ENCODE data around the gene CENPX. TPM values are rescaled to one million over a fixed set of nuclear protein-coding genes. Genes with fewer than 3 reads are reported as not detected.

CENPX gene
- total and polyA plus RNA-seq, 2 of the 13 experiments (the other 11 are each of a cell fraction or from before 2014, with no cell fraction given) = 92.7 to 170 TPM

DNA sequence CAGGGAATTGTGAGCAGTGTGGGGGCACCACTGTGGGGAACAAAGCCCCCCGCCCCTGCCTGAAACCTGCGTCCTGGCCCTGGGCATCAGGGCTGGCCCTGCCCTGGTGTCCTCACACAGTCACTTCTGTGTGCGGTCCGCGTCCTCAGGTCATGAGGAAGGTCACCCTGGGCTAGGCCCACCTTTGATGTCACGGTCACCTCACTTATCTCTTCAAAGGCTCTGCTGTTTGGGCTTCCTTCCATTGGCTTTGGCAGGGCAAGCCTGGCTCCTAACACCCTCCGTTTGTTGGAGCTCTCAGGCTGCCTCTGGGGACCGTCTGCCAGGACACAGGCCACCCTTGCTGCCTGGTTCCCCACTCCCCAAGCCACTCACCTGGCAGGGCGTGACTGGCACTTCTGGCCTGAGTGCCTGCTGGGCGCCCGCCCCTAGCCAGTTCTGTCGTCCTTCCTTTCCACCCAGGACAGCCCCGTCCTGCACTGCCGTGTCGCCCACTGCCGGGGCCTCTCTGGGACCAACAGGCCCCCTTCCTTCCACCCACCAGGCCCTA is 8.8 kb downstream of the CENPX start (continued):
- TF ChIP-seq ARID2 (CRISPR knock-in tag; IDR thresholded peaks at IDR 0.05; ENCODE audit: borderline replicate concordance) (no peak), ZNF33A (CRISPR knock-in tag; IDR thresholded peaks at IDR 0.05; ENCODE audit: borderline replicate concordance) (no peak), ZNF850 (CRISPR knock-in tag; conservative IDR thresholded peaks at IDR 0.05) (no peak), NR1H2 (CRISPR knock-in tag; IDR thresholded peaks at IDR 0.05; ENCODE audit: borderline replicate concordance, low read depth) (no peak), ZNF773 (CRISPR knock-in tag; IDR thresholded peaks at IDR 0.05; ENCODE audit: borderline replicate concordance) (no peak), ZNF883 (CRISPR knock-in tag; IDR thresholded peaks at IDR 0.05; ENCODE audit: not compliant biosample characterization) (no peak), CCDC6 (CRISPR knock-in tag; IDR thresholded peaks at IDR 0.05) (no peak), TEAD3 (CRISPR knock-in tag; optimal IDR thresholded peaks at IDR 0.05; ENCODE audit: borderline replicate concordance) (peak; percentile 11), CBX2 (IDR thresholded peaks at IDR 0.05; ENCODE audit: low read depth, low read length) (no peak), CBX2 (CRISPR knock-in tag; IDR thresholded peaks at IDR 0.05; ENCODE audit: low read depth) (no peak), HNRNPH1 (optimal IDR thresholded peaks at IDR 0.05; ENCODE audit: low read depth, low read length) (peak; percentile 62), STAT5B (CRISPR knock-in tag; IDR thresholded peaks at IDR 0.05) (no peak), ZBTB1 (CRISPR knock-in tag; IDR thresholded peaks at IDR 0.05; ENCODE audit: borderline replicate concordance) (no peak), KMT2A (CRISPR knock-in tag; IDR thresholded peaks at IDR 0.05) (no peak), ESRRA (CRISPR knock-in tag; IDR thresholded peaks at IDR 0.05; ENCODE audit: low read depth) (peak; percentile 86; the same call in 1 of the 2 replicates)
- TF ChIP-seq, protein P1, sequence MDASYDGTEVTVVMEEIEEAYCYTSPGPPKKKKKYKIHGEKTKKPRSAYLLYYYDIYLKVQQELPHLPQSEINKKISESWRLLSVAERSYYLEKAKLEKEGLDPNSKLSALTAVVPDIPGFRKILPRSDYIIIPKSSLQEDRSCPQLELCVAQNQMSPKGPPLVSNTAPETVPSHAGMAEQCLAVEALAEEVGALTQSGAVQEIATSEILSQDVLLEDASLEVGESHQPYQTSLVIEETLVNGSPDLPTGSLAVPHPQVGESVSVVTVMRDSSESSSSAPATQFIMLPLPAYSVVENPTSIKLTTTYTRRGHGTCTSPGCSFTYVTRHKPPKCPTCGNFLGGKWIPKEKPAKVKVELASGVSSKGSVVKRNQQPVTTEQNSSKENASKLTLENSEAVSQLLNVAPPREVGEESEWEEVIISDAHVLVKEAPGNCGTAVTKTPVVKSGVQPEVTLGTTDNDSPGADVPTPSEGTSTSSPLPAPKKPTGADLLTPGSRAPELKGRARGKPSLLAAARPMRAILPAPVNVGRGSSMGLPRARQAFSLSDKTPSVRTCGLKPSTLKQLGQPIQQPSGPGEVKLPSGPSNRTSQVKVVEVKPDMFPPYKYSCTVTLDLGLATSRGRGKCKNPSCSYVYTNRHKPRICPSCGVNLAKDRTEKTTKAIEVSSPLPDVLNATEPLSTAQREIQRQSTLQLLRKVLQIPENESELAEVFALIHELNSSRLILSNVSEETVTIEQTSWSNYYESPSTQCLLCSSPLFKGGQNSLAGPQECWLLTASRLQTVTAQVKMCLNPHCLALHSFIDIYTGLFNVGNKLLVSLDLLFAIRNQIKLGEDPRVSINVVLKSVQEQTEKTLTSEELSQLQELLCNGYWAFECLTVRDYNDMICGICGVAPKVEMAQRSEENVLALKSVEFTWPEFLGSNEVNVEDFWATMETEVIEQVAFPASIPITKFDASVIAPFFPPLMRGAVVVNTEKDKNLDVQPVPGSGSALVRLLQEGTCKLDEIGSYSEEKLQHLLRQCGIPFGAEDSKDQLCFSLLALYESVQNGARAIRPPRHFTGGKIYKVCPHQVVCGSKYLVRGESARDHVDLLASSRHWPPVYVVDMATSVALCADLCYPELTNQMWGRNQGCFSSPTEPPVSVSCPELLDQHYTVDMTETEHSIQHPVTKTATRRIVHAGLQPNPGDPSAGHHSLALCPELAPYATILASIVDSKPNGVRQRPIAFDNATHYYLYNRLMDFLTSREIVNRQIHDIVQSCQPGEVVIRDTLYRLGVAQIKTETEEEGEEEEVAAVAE (CRISPR knock-in tag; IDR thresholded peaks at IDR 0.05; ENCODE audit: borderline replicate concordance) = no peak
- TF ChIP-seq, protein P2, sequence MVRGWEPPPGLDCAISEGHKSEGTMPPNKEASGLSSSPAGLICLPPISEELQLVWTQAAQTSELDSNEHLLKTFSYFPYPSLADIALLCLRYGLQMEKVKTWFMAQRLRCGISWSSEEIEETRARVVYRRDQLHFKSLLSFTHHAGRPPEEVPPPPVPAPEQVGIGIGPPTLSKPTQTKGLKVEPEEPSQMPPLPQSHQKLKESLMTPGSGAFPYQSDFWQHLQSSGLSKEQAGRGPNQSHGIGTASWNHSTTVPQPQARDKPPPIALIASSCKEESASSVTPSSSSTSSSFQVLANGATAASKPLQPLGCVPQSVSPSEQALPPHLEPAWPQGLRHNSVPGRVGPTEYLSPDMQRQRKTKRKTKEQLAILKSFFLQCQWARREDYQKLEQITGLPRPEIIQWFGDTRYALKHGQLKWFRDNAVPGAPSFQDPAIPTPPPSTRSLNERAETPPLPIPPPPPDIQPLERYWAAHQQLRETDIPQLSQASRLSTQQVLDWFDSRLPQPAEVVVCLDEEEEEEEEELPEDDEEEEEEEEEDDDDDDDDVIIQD (CRISPR knock-in tag; IDR thresholded peaks at IDR 0.05; ENCODE audit: low read depth) = no peak
- TF ChIP-seq, protein P3, sequence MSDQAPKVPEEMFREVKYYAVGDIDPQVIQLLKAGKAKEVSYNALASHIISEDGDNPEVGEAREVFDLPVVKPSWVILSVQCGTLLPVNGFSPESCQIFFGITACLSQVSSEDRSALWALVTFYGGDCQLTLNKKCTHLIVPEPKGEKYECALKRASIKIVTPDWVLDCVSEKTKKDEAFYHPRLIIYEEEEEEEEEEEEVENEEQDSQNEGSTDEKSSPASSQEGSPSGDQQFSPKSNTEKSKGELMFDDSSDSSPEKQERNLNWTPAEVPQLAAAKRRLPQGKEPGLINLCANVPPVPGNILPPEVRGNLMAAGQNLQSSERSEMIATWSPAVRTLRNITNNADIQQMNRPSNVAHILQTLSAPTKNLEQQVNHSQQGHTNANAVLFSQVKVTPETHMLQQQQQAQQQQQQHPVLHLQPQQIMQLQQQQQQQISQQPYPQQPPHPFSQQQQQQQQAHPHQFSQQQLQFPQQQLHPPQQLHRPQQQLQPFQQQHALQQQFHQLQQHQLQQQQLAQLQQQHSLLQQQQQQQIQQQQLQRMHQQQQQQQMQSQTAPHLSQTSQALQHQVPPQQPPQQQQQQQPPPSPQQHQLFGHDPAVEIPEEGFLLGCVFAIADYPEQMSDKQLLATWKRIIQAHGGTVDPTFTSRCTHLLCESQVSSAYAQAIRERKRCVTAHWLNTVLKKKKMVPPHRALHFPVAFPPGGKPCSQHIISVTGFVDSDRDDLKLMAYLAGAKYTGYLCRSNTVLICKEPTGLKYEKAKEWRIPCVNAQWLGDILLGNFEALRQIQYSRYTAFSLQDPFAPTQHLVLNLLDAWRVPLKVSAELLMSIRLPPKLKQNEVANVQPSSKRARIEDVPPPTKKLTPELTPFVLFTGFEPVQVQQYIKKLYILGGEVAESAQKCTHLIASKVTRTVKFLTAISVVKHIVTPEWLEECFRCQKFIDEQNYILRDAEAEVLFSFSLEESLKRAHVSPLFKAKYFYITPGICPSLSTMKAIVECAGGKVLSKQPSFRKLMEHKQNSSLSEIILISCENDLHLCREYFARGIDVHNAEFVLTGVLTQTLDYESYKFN (CRISPR knock-in tag; conservative IDR thresholded peaks at IDR 0.05) = peak; percentile 46; the same call in 1 of the 2 replicates
- TF ChIP-seq, protein P4, sequence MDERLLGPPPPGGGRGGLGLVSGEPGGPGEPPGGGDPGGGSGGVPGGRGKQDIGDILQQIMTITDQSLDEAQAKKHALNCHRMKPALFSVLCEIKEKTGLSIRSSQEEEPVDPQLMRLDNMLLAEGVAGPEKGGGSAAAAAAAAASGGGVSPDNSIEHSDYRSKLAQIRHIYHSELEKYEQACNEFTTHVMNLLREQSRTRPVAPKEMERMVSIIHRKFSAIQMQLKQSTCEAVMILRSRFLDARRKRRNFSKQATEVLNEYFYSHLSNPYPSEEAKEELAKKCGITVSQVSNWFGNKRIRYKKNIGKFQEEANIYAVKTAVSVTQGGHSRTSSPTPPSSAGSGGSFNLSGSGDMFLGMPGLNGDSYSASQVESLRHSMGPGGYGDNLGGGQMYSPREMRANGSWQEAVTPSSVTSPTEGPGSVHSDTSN (CRISPR knock-in tag; IDR thresholded peaks at IDR 0.05) = no peak
- TF ChIP-seq, protein P5, sequence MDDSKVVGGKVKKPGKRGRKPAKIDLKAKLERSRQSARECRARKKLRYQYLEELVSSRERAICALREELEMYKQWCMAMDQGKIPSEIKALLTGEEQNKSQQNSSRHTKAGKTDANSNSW (CRISPR knock-in tag; IDR thresholded peaks at IDR 0.05; ENCODE audit: borderline replicate concordance) = no peak

Data from HepG2 (cell line).